Iris pigment epithelial cell (primary cell): Measurements from ENCODE around the gene VEGFA.
A peak's percentile ranks its signal among the peaks of the same experiment; 100 is the strongest.

ENCODE experiments used
- DNase-seq: peaks from one replicate; pipeline ENCODE4 v3.0.0-alpha.2; 2011; ENCODE audit warnings: low read depth

The VEGFA gene

DNA sequence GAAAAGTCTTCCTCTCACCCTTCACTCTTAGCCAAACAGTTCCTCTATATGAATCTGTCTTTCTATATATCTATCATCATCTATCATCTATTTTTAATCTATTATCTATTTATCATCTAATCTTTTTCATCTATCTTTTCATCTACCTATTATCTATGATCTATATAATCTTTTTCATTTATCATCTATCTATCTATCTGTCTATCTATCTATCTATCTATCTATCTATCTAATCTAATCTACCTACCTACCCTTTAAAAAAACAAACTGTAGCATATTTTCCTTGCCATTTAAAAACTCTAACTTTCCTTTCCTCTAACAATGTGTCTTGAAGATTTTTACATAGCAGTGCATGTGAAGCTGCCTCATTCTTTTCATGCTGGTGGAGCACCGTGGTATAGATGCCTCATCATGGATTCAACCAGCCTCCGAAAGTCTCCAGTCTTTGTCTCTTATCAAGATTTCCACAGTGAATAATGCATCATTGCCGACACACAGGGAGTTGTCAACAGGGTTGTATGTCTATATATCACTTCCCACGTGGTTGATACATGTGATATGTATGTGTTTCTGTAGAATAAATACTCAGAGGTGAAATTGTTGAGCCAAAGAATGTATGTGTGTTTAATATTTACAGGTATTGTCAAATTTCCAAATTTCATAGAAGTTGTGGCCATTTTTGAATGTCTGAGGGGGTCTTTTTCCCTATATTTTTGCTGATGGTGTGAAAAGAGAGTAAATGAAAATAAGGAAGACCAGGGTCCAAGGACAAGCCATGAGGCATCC lies 51.3 kb downstream of the VEGFA start:
- no peak for DNase-seq

GRCh38 chr6:43823390-43823789 lies 53.4 kb downstream of the VEGFA start:
- no peak for DNase-seq

GRCh38 chr6:43823879-43824702 lies 54.1 kb downstream of the VEGFA start:
- no peak for DNase-seq

DNA sequence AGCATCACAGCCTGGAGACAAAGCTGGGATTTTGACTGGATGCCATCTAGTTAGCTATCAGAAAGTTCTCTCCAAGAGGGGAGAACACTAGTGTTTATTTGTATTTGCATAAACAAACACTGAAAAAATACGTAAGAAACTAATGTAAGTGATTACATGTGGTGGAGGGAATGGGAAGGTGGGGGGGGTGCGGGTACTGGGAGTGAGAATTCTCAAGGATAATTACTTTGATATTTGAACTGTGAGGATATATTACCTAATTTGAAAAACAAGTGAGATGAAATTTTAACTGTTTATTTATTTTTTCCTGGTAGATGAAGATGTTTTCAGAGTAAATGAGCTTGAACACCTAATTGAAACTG lies 54.7 kb downstream of the VEGFA start:
- no peak for DNase-seq

DNA sequence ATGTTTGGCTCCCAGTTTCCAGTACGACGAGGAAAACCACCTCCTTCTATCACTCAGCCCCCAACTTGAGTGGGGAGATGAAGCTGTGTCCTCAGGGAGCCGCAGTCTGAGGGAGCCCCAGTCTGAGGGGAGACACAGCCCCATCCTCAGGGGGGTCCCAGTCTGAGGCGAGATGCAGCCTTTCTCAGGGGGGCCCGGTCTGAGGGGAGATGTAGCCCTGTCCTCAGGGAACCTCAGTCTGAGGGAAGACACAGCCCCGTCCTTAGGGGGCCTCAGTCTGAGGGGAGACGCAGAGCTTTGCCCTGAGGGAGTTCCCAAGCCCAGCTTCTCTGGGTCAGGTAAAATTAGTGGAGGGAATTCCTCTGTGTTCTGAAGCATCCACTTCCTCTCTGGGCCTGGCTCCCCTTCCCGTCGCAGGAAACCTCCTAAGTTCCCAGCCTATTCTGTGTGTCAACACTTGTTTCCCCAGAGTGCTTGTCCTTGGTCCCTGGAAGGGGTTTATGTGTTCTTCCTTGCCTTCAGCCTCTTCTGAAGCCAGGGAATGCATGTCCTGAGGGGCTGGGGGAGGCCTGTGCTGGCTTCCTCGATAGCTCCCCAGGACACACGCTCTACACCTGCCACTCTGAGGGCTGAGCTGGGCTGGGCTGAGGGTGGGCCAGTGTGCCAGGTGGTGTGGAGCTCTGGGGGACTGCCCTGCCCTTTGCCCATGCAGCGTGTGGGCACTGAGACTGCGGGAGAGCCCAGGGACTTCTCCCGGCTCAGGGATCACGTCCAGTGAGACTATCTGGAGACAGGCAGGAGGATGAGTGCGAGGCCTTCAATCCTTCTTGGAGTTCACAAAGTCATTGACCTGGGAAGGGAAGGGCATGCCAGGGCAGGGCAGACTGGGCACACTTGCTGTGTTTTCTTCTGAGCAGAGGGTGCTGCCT lies 55.4 kb downstream of the VEGFA start:
- DNase-seq, result no peak

DNA sequence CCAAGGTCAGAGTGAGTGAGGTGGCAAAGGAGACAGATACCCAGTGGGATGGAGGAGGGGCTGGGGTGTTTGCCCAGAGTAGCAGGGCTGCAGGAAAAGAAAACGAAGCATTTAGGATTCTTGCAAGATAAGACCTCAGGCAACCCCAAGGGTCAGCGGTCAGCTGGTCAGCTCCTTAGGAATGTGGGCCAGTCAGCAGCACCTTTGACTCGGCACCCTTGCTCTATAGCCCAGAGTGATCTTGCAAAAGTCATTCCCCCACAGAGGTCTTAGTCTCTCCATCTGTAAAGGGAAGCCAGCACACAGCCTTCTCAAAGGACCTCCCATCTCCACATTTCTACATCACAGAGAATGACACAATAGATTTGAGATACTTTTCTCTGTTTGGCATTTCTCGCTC lies 56.7 kb downstream of the VEGFA start:
- no peak for DNase-seq

- no peak for DNase-seq
Measured at GRCh38 chr6:43827898-43828297, 57.9 kb downstream of the VEGFA start.

GRCh38 chr6:43828711-43829110 lies 58.7 kb downstream of the VEGFA start:
- DNase-seq, result no peak

DNA sequence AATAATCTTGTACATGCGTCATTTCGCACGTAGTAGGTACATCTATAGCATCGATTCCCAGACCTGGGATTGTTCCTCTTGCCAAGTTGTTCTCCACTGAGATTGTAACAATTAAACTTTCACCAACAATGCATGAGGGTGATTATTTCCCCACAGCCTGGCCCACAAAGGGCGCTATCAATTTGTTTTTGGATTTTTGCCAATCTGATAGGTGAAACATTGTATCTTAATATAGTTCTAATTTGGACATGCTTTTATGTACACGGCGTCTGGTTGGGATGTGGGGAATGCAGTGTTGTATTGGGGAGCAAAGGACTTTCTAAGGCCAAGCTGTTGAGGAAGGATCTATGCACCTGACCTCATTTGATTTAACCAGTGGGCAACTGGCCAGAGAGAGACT lies 59.5 kb downstream of the VEGFA start:
- no peak for DNase-seq

GRCh38 chr6:43830775-43831174 lies 60.8 kb downstream of the VEGFA start:
- no peak for DNase-seq

DNA sequence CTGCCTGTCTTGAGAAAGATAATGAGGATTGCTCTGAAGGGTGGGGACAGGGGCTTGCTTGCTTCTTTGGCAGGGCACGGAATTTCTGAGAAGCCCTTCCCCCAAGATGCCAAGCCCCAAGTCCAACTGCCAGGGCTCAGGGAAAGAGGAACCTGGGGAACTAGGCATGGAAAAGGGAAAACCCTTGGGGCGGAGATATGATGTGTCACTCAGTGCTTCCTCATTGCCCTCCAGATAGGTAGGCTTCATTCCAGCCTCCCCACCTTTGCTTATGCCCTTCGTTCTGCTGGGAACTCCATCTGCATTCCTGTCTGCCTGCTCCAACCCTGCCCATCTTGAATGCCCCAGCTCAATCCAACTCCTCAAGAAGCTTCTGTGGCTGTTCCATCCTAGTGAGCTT lies 61.2 kb downstream of the VEGFA start:
- DNase-seq, result no peak

DNA sequence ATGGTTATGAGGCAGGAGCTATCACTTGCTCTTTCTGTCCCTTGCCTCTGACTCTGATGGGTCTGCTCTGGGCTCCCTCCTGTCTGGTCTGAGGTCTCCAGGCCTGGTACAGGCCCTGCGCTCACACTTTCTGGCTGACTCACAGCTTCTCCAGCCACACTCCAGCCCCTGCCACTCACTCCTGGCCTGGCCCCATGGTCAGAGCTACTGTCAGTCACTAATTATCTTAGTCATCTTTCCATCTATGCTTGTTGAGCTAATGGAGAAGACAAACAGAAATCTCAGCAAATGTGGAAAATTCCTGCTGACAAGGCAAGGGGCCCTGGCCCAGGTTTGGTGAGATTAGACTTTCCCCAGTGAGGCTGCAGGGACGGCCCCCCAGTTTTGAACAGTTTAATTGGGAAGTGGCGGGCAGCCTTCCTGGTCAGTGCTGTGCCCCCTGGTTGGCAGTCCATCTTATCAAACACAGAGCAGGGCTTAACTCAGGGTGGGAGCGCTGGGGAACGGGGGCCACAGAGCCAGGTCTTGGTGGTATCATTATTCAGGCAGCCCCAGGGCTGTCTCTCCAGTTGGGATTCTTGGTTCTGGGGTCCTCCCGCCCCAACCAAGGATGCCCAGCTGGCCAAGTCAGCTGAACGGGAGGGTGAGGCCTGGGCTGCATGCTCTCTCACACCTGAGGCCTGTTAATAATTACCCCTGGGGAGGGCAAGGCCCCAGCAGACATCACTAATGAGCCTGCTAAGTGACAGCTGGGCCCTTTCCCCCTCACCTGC lies 63.4 kb downstream of the VEGFA start:
- DNase-seq, result peak; percentile 62

GRCh38 chr6:43833996-43834390 lies 64.0 kb downstream of the VEGFA start:
- DNase-seq, result no peak

DNA sequence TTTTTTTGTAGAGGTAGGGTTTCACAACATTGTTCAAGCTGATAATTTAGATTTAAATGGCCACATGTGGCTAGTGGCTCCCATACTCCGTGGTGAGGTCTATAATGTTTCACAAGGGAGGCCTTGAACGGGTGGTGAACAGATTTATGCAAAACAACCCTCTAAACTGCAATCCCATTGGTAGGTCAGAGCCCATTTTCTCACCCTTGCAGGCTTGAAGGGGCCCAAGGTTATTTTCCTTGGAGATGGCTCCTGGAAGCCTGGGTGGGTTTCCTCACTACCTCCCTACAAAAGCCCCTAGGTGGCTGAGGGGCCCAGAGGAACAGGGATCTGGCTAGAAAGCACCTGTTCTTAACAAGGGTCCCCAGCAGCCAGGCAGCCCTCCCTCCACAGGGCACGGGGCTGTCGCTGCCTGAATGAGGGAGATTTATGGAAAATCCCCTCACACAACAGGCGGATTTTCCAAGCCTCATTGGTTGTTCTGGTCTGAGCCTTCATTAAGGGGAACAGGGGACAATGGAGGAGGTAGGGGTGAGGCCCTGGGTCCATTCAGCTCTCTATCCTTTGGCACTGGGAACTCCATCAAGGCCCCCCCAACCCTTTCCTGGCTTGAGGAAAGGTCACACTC lies 64.6 kb downstream of the VEGFA start:
- DNase-seq, result no peak

GRCh38 chr6:43835872-43836419 lies 65.9 kb downstream of the VEGFA start:
- DNase-seq, result no peak
